Upper lobe of left lung (tissue), 4 donors: ENCODE data around the gene MICAL2.

Experiments used
- EP300 ChIP-seq, 4 donors: sonication (generic); formaldehyde crosslinking; IDR thresholded peaks; one replicate each; pipeline ENCODE4 v1.5.1; 2017; ENCODE audit warnings: antibody characterized with exemption in 4 of 4, control low read depth in 2 of 4
- POLR2A ChIP-seq, 4 donors: fragments of 450-650 bp; IDR thresholded peaks; one replicate each; pipeline ENCODE4 v1.5.1; 2016 to 2017; ENCODE audit warnings: antibody characterized with exemption in 4 of 4, mild to moderate bottlenecking in 2 of 4
- POLR2AphosphoS5 ChIP-seq, 2 donors: sonication (generic); formaldehyde crosslinking; IDR thresholded peaks; one replicate each; pipeline ENCODE4 v1.5.1; 2017; ENCODE audit warnings: antibody characterized with exemption in 2 of 2
- TF ChIP-seq, protein P1 (sequence below), 6 experiments: fragments of 450-650 bp in 4 of 6; fragments of 200-600 bp in 2 of 6; sonication (generic) in 2 of 6; IDR thresholded peaks; one replicate each; pipeline ENCODE4 v1.5.1; 2016 to 2019; ENCODE audit warnings: antibody characterized with exemption in 6 of 6

DNA sequence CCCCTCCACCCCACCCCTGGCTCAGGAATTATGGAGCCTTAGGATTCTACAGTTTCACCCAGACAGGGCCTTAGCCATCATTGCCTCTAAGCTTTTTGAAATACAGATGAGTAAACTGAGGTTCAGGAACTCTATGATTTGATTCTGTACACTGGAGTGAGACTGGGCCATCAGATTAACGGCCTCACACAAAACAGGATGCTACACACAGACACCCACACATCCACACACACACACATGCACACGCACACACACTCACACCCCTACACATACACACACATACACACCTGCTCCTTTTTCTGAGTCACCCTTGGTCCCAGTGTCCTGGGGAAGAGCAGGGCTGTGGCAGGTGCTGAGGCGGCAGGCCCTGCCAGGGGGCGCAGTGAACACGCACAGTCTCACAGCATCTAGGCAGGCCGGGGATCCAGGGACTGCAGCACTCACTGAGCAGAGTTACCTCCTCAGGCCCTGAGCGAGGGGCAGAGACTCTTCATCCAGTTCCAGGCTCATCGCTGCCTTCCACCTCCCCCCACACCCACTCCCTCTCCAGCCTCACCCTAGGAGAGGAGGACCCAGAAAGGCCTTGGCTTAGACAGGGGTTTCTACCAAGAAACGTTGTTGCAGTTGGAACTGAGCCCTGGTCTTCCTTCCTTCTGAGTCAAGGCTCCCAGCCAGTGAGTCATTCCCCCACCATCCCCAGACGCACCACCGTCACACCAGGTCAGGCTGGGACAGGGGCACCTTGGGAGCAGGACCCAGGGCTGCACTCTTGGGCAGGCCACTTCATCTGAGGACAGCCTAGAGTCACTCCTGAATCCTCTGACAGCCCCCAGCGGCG, 177.2 kb downstream of the MICAL2 start:
- TF ChIP-seq, protein P1, sequence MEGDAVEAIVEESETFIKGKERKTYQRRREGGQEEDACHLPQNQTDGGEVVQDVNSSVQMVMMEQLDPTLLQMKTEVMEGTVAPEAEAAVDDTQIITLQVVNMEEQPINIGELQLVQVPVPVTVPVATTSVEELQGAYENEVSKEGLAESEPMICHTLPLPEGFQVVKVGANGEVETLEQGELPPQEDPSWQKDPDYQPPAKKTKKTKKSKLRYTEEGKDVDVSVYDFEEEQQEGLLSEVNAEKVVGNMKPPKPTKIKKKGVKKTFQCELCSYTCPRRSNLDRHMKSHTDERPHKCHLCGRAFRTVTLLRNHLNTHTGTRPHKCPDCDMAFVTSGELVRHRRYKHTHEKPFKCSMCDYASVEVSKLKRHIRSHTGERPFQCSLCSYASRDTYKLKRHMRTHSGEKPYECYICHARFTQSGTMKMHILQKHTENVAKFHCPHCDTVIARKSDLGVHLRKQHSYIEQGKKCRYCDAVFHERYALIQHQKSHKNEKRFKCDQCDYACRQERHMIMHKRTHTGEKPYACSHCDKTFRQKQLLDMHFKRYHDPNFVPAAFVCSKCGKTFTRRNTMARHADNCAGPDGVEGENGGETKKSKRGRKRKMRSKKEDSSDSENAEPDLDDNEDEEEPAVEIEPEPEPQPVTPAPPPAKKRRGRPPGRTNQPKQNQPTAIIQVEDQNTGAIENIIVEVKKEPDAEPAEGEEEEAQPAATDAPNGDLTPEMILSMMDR (IDR thresholded peaks at IDR 0.05): no peak
- TF ChIP-seq POLR2AphosphoS5 (IDR thresholded peaks at IDR 0.05) (no peak), POLR2A (IDR thresholded peaks at IDR 0.05) (no peak), EP300 (IDR thresholded peaks at IDR 0.05) (no peak)
